Astrocyte (in vitro differentiated cells and primary cell): Measurements from ENCODE around the gene CTSF. TPM values are rescaled to one million over a fixed set of nuclear protein-coding genes. Genes with fewer than 3 reads are reported as not detected.

ENCODE experiments used
- DNase-seq: peaks from one replicate; pipeline ENCODE4 v3.0.0-alpha.2; 2010; ENCODE audit warnings: low read depth
- FAIRE-seq: peaks from 2 replicates; lab custom pipeline; 2011; peaks lifted over from hg19 to GRCh38; lab: Jason Lieb, UNC
- H2AFZ ChIP-seq: 2 replicates; pipeline ENCODE4 v1.6.0; 2012; ENCODE audit warnings: low read depth, low read length, inconsistent platforms
- H3K27ac ChIP-seq: 2 replicates; pipeline ENCODE4 v1.5.1; 2011; ENCODE audit warnings: low read depth, low read length, inconsistent platforms
- H3K27me3 ChIP-seq: 2 replicates; pipeline ENCODE4 v1.6.0; 2011; ENCODE audit warnings: low read length, inconsistent platforms; ENCODE audit not compliant: insufficient read depth
- H3K36me3 ChIP-seq: 2 replicates; pipeline ENCODE4 v1.5.1; 2011; ENCODE audit warnings: low read length, inconsistent platforms; ENCODE audit not compliant: insufficient read depth
- H3K4me1 ChIP-seq: 2 replicates; pipeline ENCODE4 v1.5.1; 2011; ENCODE audit warnings: low read length, inconsistent platforms; ENCODE audit not compliant: insufficient read depth
- H3K4me2 ChIP-seq: 2 replicates; pipeline ENCODE4 v1.6.0; 2012; ENCODE audit warnings: low read length, inconsistent platforms
- H3K4me3 ChIP-seq: 2 replicates; pipeline ENCODE4 v1.5.1; 2011; ENCODE audit warnings: low read depth, mild to moderate bottlenecking, low read length, inconsistent platforms; ENCODE audit not compliant: insufficient read depth
- H3K79me2 ChIP-seq: 2 replicates; pipeline ENCODE4 v1.6.0; 2012; ENCODE audit warnings: mild to moderate bottlenecking, low read length, inconsistent platforms; ENCODE audit not compliant: insufficient read depth
- H3K9ac ChIP-seq: 2 replicates; pipeline ENCODE4 v1.6.0; 2012; ENCODE audit warnings: mild to moderate bottlenecking, low read length, inconsistent platforms
- H3K9me3 ChIP-seq: 2 replicates; pipeline ENCODE4 v1.5.1; 2012; ENCODE audit warnings: low read depth, mild to moderate bottlenecking, low read length, inconsistent platforms; ENCODE audit not compliant: insufficient read depth
- H4K20me1 ChIP-seq: 2 replicates; pipeline ENCODE4 v1.6.0; 2012; ENCODE audit warnings: low read length, inconsistent platforms; ENCODE audit not compliant: insufficient read depth
- H3K27ac Mint-ChIP-seq: one replicate; pipeline ENCODE4 v1.8.0; 2021; ENCODE audit warnings: mild to moderate bottlenecking, mixed read lengths; ENCODE audit not compliant: unreplicated experiment
- H3K27me3 Mint-ChIP-seq: one replicate; pipeline ENCODE4 v1.8.0; 2021; ENCODE audit warnings: low read depth, mixed read lengths; ENCODE audit not compliant: unreplicated experiment
- H3K36me3 Mint-ChIP-seq: one replicate; pipeline ENCODE4 v1.8.0; 2021; ENCODE audit warnings: low read depth, mixed read lengths; ENCODE audit not compliant: unreplicated experiment
- H3K4me1 Mint-ChIP-seq: one replicate; pipeline ENCODE4 v1.8.0; 2021; ENCODE audit warnings: low read depth, mixed read lengths; ENCODE audit not compliant: unreplicated experiment
- H3K4me3 Mint-ChIP-seq: one replicate; pipeline ENCODE4 v1.8.0; 2021; ENCODE audit warnings: mild to moderate bottlenecking, moderate library complexity, mixed read lengths; ENCODE audit not compliant: unreplicated experiment
- H3K9me3 Mint-ChIP-seq: one replicate; pipeline ENCODE4 v1.8.0; 2021; ENCODE audit warnings: mild to moderate bottlenecking, mixed read lengths; ENCODE audit not compliant: unreplicated experiment
- CTCF ChIP-seq: IDR thresholded peaks from 2 replicates; pipeline ENCODE4 v1.5.1; 2011; ENCODE audit warnings: low read depth, mild to moderate bottlenecking, inconsistent platforms, low read length, moderate library complexity; ENCODE audit not compliant: insufficient read depth
- EZH2 ChIP-seq: IDR thresholded peaks from 2 replicates; pipeline ENCODE4 v1.6.1; 2012; ENCODE audit warnings: mild to moderate bottlenecking, low read length, inconsistent platforms; ENCODE audit not compliant: insufficient read depth
- total RNA-seq: library from RNA; stranded (reverse); gene quantifications from 2 replicates; pipeline ENCODE4 v1.2.1, GENCODE V29; 2021

Gene CTSF
- total RNA-seq, 1 donor from 2014 or later = 1.5 TPM

- Histone ChIP-seq H3K27me3 (peaks cover 6% of the 10 kb centered on the region), H3K27ac (no peak overlapping the region), H3K36me3 (no peaks in the 10 kb centered on the region), H3K4me2 (peak overlapping the region; percentile 88), H3K4me3 (peak overlapping the region; percentile 55), H3K4me1 (peaks cover 9% of the 10 kb centered on the region), H3K9me3 (no peaks in the 10 kb centered on the region), H3K9ac (peak overlapping the region; percentile 60), H3K79me2 (no peaks in the 10 kb centered on the region), H2AFZ (no peak overlapping the region), H4K20me1 (no peaks in the 10 kb centered on the region)
- H3K9me3 Mint-ChIP-seq = peaks cover 3% of the 10 kb centered on the region
- DNase-seq (no peak), FAIRE-seq (no peak)
- peaks cover 20% of the 10 kb centered on the region for H3K27me3 Mint-ChIP-seq
- no peaks in the 10 kb centered on the region for H3K36me3 Mint-ChIP-seq
- no peak overlapping the region for H3K27ac Mint-ChIP-seq
- no peak overlapping the region for H3K4me3 Mint-ChIP-seq
- peaks cover 14% of the 10 kb centered on the region for H3K4me1 Mint-ChIP-seq
- TF ChIP-seq CTCF (no peak), EZH2 (no peak)
Observed at GRCh38 chr11:66567787-66568123, 651 bp downstream of the CTSF start.

- Histone ChIP-seq H3K79me2 (no peaks in the 10 kb centered on the region), H3K36me3 (no peaks in the 10 kb centered on the region), H3K4me2 (no peak overlapping the region), H3K4me1 (peaks cover 9% of the 10 kb centered on the region), H3K27ac (no peak overlapping the region), H2AFZ (no peak overlapping the region), H3K9me3 (no peaks in the 10 kb centered on the region), H3K9ac (no peak overlapping the region), H4K20me1 (no peaks in the 10 kb centered on the region), H3K4me3 (no peak overlapping the region), H3K27me3 (peaks cover 6% of the 10 kb centered on the region)
- peaks cover 3% of the 10 kb centered on the region for H3K9me3 Mint-ChIP-seq
- H3K27me3 Mint-ChIP-seq = peaks cover 23% of the 10 kb centered on the region
- H3K4me1 Mint-ChIP-seq = peaks cover 14% of the 10 kb centered on the region
- no peak for FAIRE-seq
- no peak overlapping the region for H3K4me3 Mint-ChIP-seq
- TF ChIP-seq CTCF (no peak), EZH2 (no peak)
- H3K27ac Mint-ChIP-seq = peak overlapping the region; percentile 64
- H3K36me3 Mint-ChIP-seq = no peaks in the 10 kb centered on the region
- DNase-seq = no peak
Observed at GRCh38 chr11:66566221-66566620, 2.2 kb downstream of the CTSF start.

GRCh38 chr11:66564984-66565383, 3.4 kb downstream of the CTSF start:
- no peak for TF ChIP-seq CTCF
- TF ChIP-seq EZH2 = no peak
- Histone ChIP-seq H2AFZ (no peak overlapping the region), H3K9ac (no peak overlapping the region), H3K27me3 (no peaks in the 10 kb centered on the region), H3K79me2 (no peaks in the 10 kb centered on the region), H3K4me2 (no peak overlapping the region), H3K27ac (no peak overlapping the region), H3K36me3 (no peaks in the 10 kb centered on the region), H3K4me1 (peaks cover 9% of the 10 kb centered on the region), H4K20me1 (no peaks in the 10 kb centered on the region), H3K4me3 (no peak overlapping the region), H3K9me3 (no peaks in the 10 kb centered on the region)
- DNase-seq (no peak), FAIRE-seq (no peak)
- no peak overlapping the region for H3K4me3 Mint-ChIP-seq
- H3K27me3 Mint-ChIP-seq = peaks cover 28% of the 10 kb centered on the region
- peaks cover 5% of the 10 kb centered on the region for H3K4me1 Mint-ChIP-seq
- H3K36me3 Mint-ChIP-seq = no peaks in the 10 kb centered on the region
- peak overlapping the region; percentile 66 for H3K27ac Mint-ChIP-seq
- H3K9me3 Mint-ChIP-seq = peaks cover 3% of the 10 kb centered on the region
